ENCODE results near the gene TBCA. TPM values are rescaled to one million over a fixed set of nuclear protein-coding genes. Genes with fewer than 3 reads are reported as not detected.
"Not testable (repeated sequence)": the region's sequence is repeated elsewhere in the genome, so short reads cannot be mapped to it uniquely, and the experiment has no call there.

TBCA gene
- total RNA-seq, 2 donors from 2014 or later = 123 to 153 TPM

DNA sequence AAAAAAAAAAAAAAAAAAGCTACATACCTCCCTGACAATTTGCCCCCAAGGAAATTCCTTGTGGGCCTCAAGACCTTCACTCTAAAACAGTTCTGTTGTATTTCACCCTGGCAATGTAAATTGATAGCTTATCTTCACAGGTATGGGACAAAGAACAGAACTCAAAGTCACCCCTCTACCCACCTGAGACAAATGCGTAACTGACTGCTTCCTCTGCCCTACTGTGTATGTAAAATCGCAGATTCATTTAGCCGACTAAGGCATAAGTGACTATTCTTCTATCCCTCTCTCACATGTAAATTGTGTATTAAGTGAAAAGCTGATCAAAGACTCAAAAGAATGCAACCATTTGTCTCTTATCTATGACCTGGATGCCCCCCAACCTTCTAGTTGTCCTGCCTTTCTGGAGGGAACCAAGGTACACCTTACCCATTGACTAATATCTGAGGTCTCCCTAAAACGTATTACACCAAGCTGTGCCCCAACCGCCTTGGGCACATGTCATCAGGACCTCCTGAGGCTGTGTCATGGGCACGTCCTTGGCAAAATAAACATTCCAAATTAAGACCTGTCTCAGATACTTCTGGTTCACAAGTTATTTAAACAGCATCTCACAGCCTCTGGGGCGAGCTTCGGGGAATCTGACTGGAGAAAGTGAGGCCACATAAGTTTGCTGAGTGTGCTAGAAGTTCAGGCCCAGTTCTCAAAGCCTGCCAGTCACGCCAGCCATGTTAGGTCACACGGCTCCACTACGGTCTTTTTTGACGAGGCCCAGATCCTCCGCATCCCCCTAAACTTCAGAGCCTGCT lies 954 bp downstream of the TBCA start:
- intact Hi-C loops (cut with DNase I) = no loop called here
- DNase-seq = no peak
- ATAC-seq = no peak

DNA sequence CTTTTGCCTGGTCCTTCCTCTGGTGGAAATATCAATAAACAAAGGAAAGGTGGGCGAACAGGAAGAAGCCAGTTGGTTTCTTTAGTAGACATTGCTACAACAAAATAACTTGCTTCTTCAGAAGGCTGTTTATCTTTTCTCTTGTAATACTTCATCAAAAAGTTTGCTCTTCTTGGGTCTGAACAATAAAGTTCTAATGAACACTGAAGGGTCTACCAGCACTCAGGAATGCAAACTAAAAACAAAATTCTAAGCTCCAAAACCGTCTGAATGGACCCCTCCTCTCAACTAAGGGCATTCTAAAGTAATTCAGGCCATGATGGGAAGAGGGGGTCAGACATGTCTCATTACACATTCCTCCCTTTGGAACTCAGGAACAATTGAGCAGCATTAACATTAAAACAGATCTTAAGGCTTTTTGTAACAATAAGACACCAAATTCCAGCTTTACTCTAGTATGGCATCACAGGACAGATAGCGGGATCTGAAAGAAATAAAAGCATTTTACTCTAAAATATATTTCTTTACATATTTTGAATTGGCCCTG lies 2.3 kb downstream of the TBCA start:
- no peak for ATAC-seq
- no peak for DNase-seq
- intact Hi-C loops (cut with DNase I) = no loop called here

DNA sequence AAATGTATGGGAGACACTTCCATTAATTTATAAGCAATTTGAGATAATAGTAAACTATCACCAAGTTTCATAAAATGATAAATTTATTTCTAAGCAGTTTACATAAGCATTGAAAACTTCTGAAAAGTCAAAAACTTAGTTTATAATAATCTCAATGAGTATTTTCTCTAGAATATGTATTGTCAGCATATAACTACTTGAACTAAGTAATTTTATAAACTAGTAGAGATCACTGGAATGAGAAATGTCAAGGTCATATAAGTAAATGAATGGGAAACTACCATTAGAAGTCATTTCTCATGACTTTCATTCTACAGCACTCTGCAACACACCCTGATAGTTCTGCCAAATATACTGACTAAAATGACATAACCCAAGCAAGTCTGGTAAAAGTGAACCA lies 3.4 kb downstream of the TBCA start:
- ATAC-seq (no peak), DNase-seq (no peak)
- intact Hi-C loops (cut with DNase I) = no loop called here

DNA sequence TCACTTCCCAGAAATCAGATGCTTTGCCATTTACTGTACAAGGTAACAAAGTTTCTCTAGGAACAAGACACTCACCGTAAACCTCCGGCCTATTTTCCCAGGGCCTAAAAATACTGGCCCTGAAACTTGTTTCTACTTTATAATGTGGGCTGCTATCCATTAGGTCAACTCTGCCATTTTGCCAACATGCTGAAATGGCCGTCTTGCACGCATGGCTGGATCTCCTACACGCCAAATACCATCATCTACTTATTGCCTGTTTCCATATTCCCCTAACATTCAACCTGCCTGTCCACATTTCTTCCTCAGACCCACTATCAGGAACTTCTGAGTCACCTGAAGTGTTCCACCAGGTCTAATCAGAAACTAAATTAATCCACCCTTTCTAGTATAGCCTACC lies 4.7 kb downstream of the TBCA start:
- no peak for DNase-seq
- no peak for ATAC-seq
- intact Hi-C loops (cut with DNase I) = no loop called here

DNA sequence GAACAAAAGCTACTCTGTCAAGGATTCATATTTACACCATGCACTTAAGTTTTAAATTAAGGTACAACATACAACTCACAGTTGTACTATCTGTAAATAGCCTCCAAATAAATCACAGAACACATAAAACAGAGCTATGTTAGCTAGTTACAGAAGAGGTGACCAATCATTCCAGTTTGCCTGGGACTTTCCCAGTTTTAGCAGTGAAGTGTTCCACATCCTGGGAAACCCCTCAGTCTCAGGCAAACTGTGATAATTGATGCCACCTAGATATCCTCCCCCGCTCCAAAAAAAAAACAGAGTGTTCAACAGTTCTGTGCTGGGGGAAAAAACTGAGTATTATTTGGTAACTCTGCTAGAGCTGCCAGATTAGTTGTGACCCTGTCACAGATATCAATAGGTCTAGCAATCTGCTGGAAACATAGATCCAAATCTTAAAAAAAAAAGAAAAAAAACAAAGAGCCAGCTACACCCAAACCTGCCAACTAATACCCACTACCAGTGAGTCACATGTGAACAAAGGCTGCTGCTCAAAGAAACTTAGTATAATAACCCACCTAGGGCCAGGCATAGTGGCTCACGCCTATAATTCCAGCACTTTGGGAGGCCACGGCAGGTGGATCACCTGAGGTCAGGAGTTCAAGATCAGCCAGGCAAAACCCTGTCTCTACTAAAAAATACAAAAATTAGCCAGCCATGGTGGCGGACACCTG lies 5.7 kb downstream of the TBCA start:
- ATAC-seq (no peak), DNase-seq (no peak)
- intact Hi-C loops (cut with DNase I) = no loop called here

DNA sequence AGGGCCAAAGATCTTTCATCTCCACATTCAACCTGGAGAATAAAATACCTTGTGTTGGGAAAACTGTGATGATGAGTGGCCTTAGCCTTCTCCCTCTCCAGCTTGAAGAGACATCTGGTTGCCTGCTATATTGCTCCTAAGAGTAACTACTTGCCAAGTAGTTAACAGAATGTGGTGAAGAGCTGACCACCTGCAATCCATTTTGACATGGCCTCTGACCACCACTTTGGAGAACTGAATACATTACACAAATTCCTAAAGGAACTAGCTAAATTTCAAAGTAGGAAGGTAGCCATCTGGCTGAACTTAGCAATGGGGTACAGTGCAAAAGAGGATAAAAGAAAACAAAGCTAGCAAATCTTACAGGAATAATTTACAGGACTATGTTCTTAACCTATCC lies 7.2 kb downstream of the TBCA start:
- ATAC-seq (no peak), DNase-seq (no peak)
- intact Hi-C loops (cut with DNase I) = no loop called here

DNA sequence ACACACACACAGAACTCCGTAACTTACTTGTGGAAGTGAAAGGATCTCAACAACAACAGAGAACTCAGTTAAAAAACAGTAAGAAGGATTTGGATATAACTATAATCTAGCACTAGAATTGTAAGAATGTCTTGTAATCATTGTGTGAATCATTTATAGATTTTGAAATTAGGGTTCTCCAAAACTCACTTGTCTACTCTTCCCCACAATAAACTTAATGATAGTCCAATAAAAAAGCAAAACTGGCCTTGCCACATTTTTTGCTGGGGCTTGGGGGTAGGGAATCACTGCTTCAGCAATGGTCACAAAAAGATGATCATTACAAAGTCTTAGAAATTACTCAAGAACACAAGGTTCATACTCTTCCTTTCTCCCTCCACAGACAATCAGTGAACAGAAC lies 8.8 kb downstream of the TBCA start:
- no peak for ATAC-seq
- no peak for DNase-seq
- intact Hi-C loops (cut with DNase I) = no loop called here

DNA sequence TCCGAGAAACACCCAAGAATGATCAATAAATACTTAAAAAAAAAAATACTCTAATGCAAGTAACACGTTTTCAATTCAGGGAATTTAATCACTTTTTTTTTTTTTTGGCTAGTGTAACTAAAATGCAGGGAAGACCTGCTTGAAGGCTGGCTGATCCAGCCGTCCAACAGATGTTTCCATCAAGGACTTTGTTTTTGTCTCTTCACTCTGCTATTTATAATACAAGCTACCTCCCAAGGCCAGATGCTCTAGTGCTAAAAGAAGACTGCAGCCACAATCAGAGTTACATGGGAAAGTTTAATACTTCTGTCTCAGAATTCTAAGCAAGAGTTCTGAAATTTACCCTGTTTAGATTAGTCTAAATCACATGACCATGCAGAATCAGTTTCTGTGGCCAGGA lies 14.5 kb downstream of the TBCA start:
- DNase-seq (no peak), ATAC-seq (no peak)
- intact Hi-C loops (cut with DNase I) = no loop called here

DNA sequence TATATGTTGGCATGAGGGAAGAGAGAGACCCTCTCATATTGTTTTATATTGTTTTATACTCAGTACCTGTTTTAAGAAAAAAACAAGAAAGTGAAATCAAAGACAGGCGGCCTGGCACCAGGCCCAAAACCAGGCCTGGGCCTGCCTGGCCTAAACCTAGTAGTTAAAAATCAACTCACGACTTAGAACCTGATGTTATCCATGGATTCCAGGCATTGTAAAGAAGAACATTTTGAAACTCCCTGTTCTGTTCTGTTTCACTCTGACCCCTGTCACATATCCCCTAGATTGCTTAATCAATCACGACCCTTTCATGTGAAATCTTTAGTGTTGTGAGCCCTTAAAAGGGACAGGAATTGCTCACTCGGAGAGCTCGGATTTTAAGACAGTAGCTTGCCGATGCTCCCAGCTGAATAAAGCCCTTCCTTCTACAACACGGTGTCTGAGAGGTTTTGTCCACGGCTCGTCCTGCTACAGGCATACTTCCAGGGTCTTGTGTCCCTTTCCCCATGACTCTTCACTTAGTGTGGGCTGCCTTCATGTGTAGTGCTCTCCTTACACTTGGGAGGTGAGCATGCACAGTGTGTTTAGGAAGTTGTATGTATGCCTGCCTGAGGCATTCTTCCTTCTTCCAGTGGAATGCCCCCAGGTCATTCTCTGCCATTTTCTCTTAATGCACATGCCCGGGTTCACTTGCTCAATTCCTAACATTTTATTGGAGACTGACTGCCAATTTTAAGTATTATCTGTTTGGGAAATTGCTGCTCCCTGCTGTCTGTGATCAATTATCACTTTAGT lies 17.8 kb downstream of the TBCA start:
- ATAC-seq = no peak
- DNase-seq = no peak
- intact Hi-C loops (cut with DNase I) = no loop called here

DNA sequence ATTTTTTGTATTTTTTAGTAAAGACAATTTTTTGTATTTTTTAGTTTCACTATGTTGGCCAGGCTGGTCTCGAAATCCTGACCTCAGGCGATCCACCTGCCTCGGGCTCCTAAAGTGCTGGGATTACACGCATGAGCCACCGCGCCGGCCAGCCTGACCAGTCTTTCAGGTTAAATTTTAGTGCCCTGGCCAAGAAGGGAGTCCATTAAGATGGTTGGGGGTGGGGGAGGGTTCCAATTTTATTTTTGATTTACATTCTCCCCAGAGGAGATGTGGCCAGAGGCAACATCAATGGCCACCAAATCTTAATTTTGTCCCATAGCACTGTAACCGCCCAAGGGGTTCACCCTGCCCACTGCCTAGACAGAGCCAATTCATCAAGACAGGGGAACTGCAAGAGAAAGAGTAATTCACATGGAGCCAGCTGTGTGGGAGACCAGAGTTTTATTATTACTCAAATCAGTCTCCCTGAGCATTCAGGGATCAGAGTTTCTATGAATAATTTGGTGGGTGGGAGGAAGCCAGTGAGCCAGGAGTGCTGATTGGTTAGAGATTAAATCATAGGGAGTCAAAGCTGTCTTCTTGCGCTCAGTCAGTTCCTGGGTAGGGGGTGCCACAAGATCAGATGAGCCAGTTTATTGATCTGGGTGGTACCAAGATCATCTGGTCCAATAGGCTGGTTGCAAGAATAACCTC lies 24.7 kb downstream of the TBCA start:
- ATAC-seq = no peak
- intact Hi-C loops (cut with DNase I) = no loop called here
- DNase-seq = no peak

DNA sequence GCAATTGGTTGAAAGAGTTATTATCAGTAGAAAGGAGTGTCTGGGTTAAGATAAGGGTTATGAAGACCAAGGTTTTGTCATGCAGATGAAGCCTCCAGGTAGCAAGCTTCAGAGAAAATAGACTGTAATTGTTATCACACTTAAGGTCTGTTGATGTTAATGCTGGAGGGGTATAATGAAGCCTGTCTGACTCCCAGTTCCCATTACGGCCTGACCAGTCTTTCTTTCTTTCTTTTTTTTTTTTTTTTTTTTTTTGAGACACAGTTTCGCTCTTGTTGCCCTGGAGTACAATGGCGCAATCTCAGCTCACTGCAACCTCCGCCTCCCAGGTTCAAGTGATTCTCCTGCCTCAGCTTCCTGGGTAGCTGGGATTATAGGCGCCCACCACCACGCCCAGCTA lies 25.2 kb downstream of the TBCA start:
- DNase-seq; intact Hi-C loops (cut with DNase I); ATAC-seq: not testable (repeated sequence)

DNA sequence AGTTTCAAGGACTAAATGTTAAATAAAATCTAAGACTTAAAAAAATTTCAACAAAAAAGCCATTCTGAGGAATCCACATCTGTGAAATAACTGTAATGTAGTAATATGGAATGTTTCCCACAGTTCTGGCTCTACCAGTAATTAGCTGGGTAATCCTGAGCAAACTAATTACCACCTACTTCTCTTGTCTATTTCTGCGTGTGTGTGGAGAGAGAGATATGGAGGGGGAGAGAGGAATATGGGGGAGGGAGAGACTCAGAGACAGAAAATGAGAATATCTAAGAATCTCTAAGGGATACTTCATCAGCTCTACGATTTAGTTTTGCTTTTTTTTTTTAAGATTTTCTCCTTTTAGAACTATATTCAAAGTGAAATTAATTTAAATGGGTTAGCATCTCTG lies 28.0 kb downstream of the TBCA start:
- DNase-seq (no peak), ATAC-seq (peak in 1 of 2 donors; percentile 25)
- intact Hi-C loops (cut with DNase I) = no loop called here

DNA sequence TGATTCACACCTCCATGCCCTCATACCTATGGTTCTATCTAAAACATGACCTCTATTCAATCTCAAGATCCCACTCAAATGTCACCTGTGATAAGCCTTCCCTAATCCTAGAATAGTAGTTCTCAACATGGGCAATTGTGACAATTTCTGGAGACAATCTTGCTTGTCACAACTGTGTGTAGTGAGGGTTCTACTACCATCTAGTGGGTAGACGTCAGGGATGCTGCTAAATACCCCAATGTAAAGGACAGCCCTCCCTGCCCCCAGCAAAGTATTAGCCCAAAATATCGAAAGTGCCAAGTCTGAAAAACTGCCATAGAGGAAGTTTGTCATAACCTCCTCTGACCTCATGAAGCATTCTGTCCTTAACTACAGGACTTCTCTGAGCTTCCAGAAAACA lies 32.0 kb downstream of the TBCA start:
- intact Hi-C loops (cut with DNase I) = no loop called here
- DNase-seq (no peak), ATAC-seq (no peak)

DNA sequence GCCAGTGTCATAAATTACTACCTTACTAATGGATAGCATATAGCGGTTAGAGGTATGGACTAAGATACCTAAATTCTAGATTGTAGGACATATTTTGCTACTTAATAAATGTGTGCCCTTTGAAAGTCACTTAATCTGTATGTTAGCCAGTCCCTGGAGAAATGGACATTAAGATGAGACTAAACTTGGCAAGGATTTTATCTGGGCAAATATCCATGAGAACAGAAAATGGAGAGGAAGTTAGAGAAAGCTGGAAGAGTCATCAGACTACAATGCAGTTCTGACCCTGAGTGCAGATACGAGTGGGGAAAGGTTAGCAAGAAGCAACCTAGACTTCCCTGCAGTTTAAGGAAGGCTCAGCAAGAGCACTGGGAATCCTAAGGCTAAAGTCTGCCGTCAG lies 33.0 kb downstream of the TBCA start:
- DNase-seq (no peak), ATAC-seq (no peak)
- intact Hi-C loops (cut with DNase I) = no loop called here

DNA sequence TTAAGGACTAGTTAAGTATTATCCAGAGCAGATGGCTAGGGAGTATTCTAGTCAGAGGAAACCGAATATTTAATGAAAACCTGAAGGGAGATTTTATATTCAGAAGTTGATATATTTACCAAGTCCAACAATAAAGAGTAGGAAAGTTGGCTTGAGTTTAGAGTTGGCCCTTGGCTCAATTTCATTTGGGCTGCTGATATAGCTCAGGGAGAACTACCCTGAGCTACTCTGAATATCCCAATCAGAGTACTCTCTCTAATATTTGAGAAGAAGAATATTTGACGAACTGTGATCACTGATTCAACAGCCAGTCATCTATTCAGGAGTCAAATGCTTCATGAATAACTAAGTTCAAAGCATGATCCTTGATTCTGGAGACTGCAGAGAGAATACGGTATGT lies 34.5 kb downstream of the TBCA start:
- intact Hi-C loops (cut with DNase I) = no loop called here

DNA sequence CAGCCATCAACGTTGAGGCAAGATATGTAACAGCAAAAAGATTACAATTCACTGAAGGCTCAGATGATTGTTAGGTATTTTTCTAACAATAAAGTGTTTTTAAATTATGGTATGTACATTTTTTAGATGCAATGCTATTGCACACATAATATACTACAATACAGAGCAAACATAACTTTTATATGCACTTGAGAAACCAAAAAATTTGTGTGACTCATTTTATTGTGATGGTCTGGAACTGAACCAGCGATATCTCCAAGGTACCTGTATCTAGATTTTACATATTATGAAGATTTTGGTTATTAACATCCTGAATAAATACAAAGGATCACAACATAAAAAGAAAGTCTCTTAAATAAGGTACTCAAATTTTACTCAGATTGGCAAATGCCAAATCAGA lies 41.3 kb downstream of the TBCA start:
- intact Hi-C loops (cut with DNase I) = no loop called here
- no peak for DNase-seq
- ATAC-seq = no peak

More for the DNA sequence above, 34.5 kb downstream of the TBCA start:
- DNase-seq (no peak), ATAC-seq (no peak)

DNA sequence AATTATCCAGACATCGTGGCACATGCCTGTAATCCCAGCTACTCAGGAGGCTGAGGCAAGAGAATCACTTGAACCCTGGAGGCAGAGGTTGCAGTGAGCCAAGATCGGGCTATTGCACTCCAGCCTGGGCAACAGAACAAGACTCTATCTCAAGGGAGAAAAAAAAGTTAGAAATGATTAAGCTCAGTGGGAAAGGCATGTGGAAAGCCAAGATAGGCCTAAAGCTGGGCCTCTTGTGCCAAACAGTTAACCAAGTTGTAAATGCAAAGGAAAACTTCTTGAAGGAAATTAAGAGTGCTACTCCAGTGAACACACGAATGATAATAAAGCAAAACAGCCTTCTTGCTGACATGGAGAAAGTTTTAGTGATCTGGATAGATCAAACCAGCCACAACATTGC lies 43.0 kb downstream of the TBCA start:
- ATAC-seq (peak in 1 of 2 donors; percentile 57), DNase-seq (no peak)
- intact Hi-C loops (cut with DNase I) = no loop called here

DNA sequence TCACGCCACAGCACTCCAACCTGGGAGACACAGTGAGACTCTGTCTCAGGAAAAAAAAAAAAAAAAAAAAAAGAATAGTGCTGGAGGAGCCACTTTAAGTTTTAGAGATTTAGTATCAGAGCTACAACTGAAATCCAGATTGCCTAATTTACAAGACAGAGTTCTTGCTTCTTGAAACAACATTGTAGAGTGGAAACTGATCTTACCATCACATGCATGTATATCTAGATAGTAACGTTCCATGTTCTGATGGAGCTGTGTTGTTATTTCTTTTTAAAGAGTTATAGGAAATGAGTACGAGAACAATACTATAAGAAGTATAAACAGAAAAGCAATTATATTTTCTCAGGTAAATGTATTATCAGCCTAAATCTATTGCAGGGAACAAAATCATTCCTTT lies 48.9 kb downstream of the TBCA start:
- ATAC-seq (no peak), DNase-seq (no peak)
- intact Hi-C loops (cut with DNase I) = no loop called here

DNA sequence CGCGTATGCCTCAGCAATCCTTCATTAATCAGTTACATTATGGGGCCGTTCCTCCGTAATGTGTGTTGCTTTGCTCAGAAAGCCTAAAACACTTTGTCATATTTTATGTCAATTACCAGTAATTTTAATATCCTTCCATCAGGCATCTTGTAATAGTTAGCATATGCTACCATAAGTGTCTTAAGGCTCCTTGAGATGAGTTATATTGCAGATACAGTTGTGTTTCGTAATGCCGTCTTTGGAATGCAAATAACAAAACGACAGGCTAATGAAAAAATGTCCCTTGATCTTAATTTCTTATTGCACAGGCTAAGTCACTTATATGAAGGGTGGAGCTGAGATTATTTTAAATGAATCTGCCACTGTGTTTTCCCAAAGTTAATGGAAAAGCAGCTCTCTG lies 50.5 kb downstream of the TBCA start:
- no peak for ATAC-seq

More for the DNA sequence above, 50.5 kb downstream of the TBCA start:
- intact Hi-C loops (cut with DNase I) = no loop called here
- DNase-seq = no peak

All from left cardiac atrium (tissue), 4 donors.